Putamen (tissue), 1 donor: Measurements from ENCODE around the gene OLFML2A.

Experiments used
- DNase-seq: peaks from one replicate; pipeline ENCODE4 v3.0.0-alpha.2; 2016; ENCODE audit warnings: low spot score

The OLFML2A gene

GRCh38 chr9:124854161-124854560 is 77.2 kb downstream of the OLFML2A start:
- no peak for DNase-seq

- DNase-seq: no peak
These were observed 77.9 kb downstream of the OLFML2A start for GRCh38 chr9:124854822-124855221.

- no peak for DNase-seq
These were observed 78.6 kb downstream of the OLFML2A start for GRCh38 chr9:124855566-124855943.

GRCh38 chr9:124855944-124856765 is 79.2 kb downstream of the OLFML2A start:
- no peak for DNase-seq

- no peak for DNase-seq
These were observed 80.7 kb downstream of the OLFML2A start for GRCh38 chr9:124857533-124858162.

GRCh38 chr9:124858330-124859046 is 81.6 kb downstream of the OLFML2A start:
- DNase-seq: no peak

- DNase-seq: no peak
These were observed 83.1 kb downstream of the OLFML2A start for GRCh38 chr9:124859803-124860581.

- no peak for DNase-seq
These were observed 83.8 kb downstream of the OLFML2A start for GRCh38 chr9:124860582-124861341.

- DNase-seq: peak; percentile 94
These were observed 84.7 kb downstream of the OLFML2A start, which contains the start of the genes ARPC5L and RPL35 for GRCh38 chr9:124861342-124862229. Gene ARPC5L, plus strand, starts transcription at chr9:124862130. Its CDS starts 7,161 bp downstream, at chr9:124869291. Gene RPL35, minus strand, starts transcription at chr9:124861957. Its CDS starts 45 bp downstream, at chr9:124861912.

- no peak for DNase-seq
These were observed 86.5 kb downstream of the OLFML2A start for GRCh38 chr9:124863371-124863871.
